SKM-1 (cell line): ENCODE data around the gene DCAKD.
A peak's percentile ranks its signal among the peaks of the same experiment; 100 is the strongest.

Experiments
- DNase-seq: peaks from one replicate; lab custom pipeline; 2025; ENCODE audit not compliant: unreplicated experiment; lab: John Stamatoyannopoulos, UW

The DCAKD gene

GRCh38 chr17:45051060-45051719, at the start of gene DCAKD:
Gene DCAKD (minus strand): TSS chr17:45051632. CDS start chr17:45034885, 16,747 bp downstream.
- DNase-seq = peak; percentile 90

GRCh38 chr17:45098869-45099616, 47.6 kb upstream of the DCAKD start:
- no peak for DNase-seq

GRCh38 chr17:45098081-45098868, 46.8 kb upstream of the DCAKD start:
- no peak for DNase-seq

- DNase-seq = no peak
Observed at GRCh38 chr17:45096926-45097325, 45.5 kb upstream of the DCAKD start.

GRCh38 chr17:45096141-45096540, 44.7 kb upstream of the DCAKD start:
- no peak for DNase-seq

GRCh38 chr17:45093444-45094110, 42.1 kb upstream of the DCAKD start:
- DNase-seq = no peak

GRCh38 chr17:45092911-45093430, 41.5 kb upstream of the DCAKD start:
- no peak for DNase-seq

- no peak for DNase-seq
Observed at GRCh38 chr17:45091778-45092425, 40.5 kb upstream of the DCAKD start.

GRCh38 chr17:45090711-45091110, 39.3 kb upstream of the DCAKD start:
- DNase-seq = no peak

GRCh38 chr17:45088741-45089140, 37.3 kb upstream of the DCAKD start:
- no peak for DNase-seq

GRCh38 chr17:45087978-45088377, 36.5 kb upstream of the DCAKD start:
- DNase-seq = no peak

- no peak for DNase-seq
Observed at GRCh38 chr17:45087504-45087975, 36.1 kb upstream of the DCAKD start.

GRCh38 chr17:45086865-45087503, 35.6 kb upstream of the DCAKD start:
- DNase-seq = no peak

- DNase-seq = no peak
Observed at GRCh38 chr17:45086391-45086790, 35.0 kb upstream of the DCAKD start.

- DNase-seq = no peak
Observed at GRCh38 chr17:45081047-45081703, 29.7 kb upstream of the DCAKD start.

- DNase-seq = peak; percentile 77
Observed at GRCh38 chr17:45077643-45078042, 26.2 kb upstream of the DCAKD start.

GRCh38 chr17:45073414-45074070, 22.1 kb upstream of the DCAKD start:
- no peak for DNase-seq

- no peak for DNase-seq
Observed at GRCh38 chr17:45070809-45071208, 19.4 kb upstream of the DCAKD start.

- DNase-seq = no peak
Observed at GRCh38 chr17:45070001-45070400, 18.6 kb upstream of the DCAKD start.
